Fibroblast of lung (primary cell): ENCODE data around the gene TMPRSS4. TPM values are rescaled to one million over a fixed set of nuclear protein-coding genes. Genes with fewer than 3 reads are reported as not detected.

Source experiments
- DNase-seq, 2 donors: peaks; one replicate each; pipeline versions ENCODE4 v3.0.0 to v3.0.0-alpha.2; 2010; ENCODE audit warnings: low read depth in 2 of 2
- H2AFZ ChIP-seq: 2 replicates; pipeline ENCODE4 v1.5.1; 2012; ENCODE audit warnings: low read length, control low read depth, inconsistent platforms
- H3K27ac ChIP-seq: 2 replicates; pipeline ENCODE4 v1.5.1; 2011; ENCODE audit warnings: low read length, control low read depth; ENCODE audit not compliant: insufficient read depth
- H3K27me3 ChIP-seq: 2 replicates; pipeline ENCODE4 v1.5.1; 2011; ENCODE audit warnings: mild to moderate bottlenecking, low read length; ENCODE audit not compliant: control insufficient read depth, insufficient read depth
- H3K36me3 ChIP-seq: 2 replicates; pipeline ENCODE4 v1.5.1; 2011; ENCODE audit warnings: low read length; ENCODE audit not compliant: control insufficient read depth, insufficient read depth
- H3K4me1 ChIP-seq: 2 replicates; pipeline ENCODE4 v1.5.1; 2011; ENCODE audit warnings: low read length; ENCODE audit not compliant: control insufficient read depth, insufficient read depth; ENCODE audit errors: extremely low read depth
- H3K4me2 ChIP-seq: 2 replicates; pipeline ENCODE4 v1.5.1; 2011; ENCODE audit warnings: low read length, control low read depth; ENCODE audit not compliant: insufficient read depth; ENCODE audit errors: extremely low read depth
- H3K4me3 ChIP-seq, 4 experiments: fragments of 200-600 bp in 1 of 4; sonication (generic) in 1 of 4; replicated peaks in 1 of 4; 2 replicates each; pipeline ENCODE4 v1.5.1; 2011 to 2016; ENCODE audit warnings: low read length in 4 of 4, low read depth in 3 of 4, mild to moderate bottlenecking in 3 of 4, control low read depth in 2 of 4, inconsistent platforms in 1 of 4, mixed read lengths in 1 of 4; ENCODE audit not compliant: insufficient read depth in 1 of 4; ENCODE audit errors: control extremely low read depth in 1 of 4
- H3K79me2 ChIP-seq: 2 replicates; pipeline ENCODE4 v1.5.1; 2012; ENCODE audit warnings: mild to moderate bottlenecking, low read length, inconsistent platforms; ENCODE audit not compliant: control insufficient read depth, insufficient read depth
- H3K9ac ChIP-seq: 2 replicates; pipeline ENCODE4 v1.5.1; 2011; ENCODE audit warnings: mild to moderate bottlenecking, low read length, control low read depth; ENCODE audit not compliant: insufficient read depth
- H3K9me3 ChIP-seq: 2 replicates; pipeline ENCODE4 v1.5.1; 2012; ENCODE audit warnings: low read depth, low read length; ENCODE audit not compliant: control insufficient read depth, insufficient read depth
- H4K20me1 ChIP-seq: 2 replicates; pipeline ENCODE4 v1.5.1; 2011; ENCODE audit warnings: low read length; ENCODE audit not compliant: control insufficient read depth, insufficient read depth; ENCODE audit errors: extremely low read depth
- EZH2 ChIP-seq: IDR thresholded peaks from 2 replicates; pipeline ENCODE4 v1.5.1; 2012; ENCODE audit warnings: low read length, control low read depth, mild to moderate bottlenecking; ENCODE audit errors: missing control alignments
- polyA plus RNA-seq, 2 donors: library from polyadenylated mRNA; depleted of rRNA in 1 of 2; stranded (reverse) in 1 of 2; unstranded in 1 of 2; fragments of >200 nt; gene quantifications; 2 replicates each; pipeline ENCODE4 v1.2.1, GENCODE V29; 2011 to 2012; ENCODE audit warnings: missing spikeins in 1 of 2
- total RNA-seq: library from RNA; depleted of rRNA; stranded (reverse); fragments of >200 nt; gene quantifications from 2 replicates; pipeline ENCODE4 v1.2.1, GENCODE V29; 2014
- TF ChIP-seq, protein P1 (sequence below), 2 donors: IDR thresholded peaks in 1 of 2; conservative IDR thresholded peaks in 1 of 2; 1 replicate in 1 of 2; 2 replicates in 1 of 2; pipeline ENCODE4 v1.5.1; 2011 to 2012; ENCODE audit warnings: low read length in 2 of 2, control low read depth in 1 of 2, inconsistent platforms in 1 of 2, low read depth in 1 of 2, mild to moderate bottlenecking in 1 of 2

The TMPRSS4 gene
- total and polyA plus RNA-seq, 2 donors (not counting 1 experiment from before 2014, with no cell fraction given), result not detected

DNA sequence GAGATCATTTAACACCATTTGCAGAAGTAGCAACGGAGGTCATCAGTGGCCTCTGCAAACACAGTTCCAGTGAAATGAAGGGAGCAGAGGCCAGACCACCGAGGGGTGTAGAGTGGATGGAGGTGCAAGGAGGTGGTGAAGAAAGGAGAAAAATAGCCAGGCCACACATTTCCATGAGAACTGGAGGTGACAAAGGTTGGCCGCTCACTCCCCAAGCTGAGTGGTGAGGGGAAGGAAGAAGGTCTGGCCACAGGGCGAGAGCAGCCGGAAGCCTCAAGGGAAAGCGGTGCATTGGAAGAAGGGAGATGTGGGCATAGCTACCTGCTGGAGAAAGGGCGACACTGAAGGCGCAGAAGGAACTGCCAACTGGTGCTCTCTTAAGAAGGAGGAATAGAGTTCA, 20.1 kb upstream of the TMPRSS4 start:
- H3K27ac ChIP-seq, result no peak overlapping the region
- H3K36me3 ChIP-seq, result no peaks in the 10 kb centered on the region
- no peaks in the 10 kb centered on the region for H3K4me1 ChIP-seq
- H3K9me3 ChIP-seq, result no peaks in the 10 kb centered on the region
- TF ChIP-seq EZH2, result no peak
- TF ChIP-seq, protein P1, sequence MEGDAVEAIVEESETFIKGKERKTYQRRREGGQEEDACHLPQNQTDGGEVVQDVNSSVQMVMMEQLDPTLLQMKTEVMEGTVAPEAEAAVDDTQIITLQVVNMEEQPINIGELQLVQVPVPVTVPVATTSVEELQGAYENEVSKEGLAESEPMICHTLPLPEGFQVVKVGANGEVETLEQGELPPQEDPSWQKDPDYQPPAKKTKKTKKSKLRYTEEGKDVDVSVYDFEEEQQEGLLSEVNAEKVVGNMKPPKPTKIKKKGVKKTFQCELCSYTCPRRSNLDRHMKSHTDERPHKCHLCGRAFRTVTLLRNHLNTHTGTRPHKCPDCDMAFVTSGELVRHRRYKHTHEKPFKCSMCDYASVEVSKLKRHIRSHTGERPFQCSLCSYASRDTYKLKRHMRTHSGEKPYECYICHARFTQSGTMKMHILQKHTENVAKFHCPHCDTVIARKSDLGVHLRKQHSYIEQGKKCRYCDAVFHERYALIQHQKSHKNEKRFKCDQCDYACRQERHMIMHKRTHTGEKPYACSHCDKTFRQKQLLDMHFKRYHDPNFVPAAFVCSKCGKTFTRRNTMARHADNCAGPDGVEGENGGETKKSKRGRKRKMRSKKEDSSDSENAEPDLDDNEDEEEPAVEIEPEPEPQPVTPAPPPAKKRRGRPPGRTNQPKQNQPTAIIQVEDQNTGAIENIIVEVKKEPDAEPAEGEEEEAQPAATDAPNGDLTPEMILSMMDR (conservative IDR thresholded peaks at IDR 0.05 in 1 of 2, IDR thresholded peaks at IDR 0.05 in 1 of 2; ENCODE audit: low read depth in 1 of 2, low read length in 2 of 2), result no peak
- no peak overlapping the region for H2AFZ ChIP-seq
- no peak for DNase-seq
- no peak overlapping the region for H3K4me3 ChIP-seq
- no peak overlapping the region for H3K4me2 ChIP-seq
- no peaks in the 10 kb centered on the region for H4K20me1 ChIP-seq
- H3K9ac ChIP-seq, result no peak overlapping the region
- H3K79me2 ChIP-seq, result no peaks in the 10 kb centered on the region
- no peaks in the 10 kb centered on the region for H3K27me3 ChIP-seq

DNA sequence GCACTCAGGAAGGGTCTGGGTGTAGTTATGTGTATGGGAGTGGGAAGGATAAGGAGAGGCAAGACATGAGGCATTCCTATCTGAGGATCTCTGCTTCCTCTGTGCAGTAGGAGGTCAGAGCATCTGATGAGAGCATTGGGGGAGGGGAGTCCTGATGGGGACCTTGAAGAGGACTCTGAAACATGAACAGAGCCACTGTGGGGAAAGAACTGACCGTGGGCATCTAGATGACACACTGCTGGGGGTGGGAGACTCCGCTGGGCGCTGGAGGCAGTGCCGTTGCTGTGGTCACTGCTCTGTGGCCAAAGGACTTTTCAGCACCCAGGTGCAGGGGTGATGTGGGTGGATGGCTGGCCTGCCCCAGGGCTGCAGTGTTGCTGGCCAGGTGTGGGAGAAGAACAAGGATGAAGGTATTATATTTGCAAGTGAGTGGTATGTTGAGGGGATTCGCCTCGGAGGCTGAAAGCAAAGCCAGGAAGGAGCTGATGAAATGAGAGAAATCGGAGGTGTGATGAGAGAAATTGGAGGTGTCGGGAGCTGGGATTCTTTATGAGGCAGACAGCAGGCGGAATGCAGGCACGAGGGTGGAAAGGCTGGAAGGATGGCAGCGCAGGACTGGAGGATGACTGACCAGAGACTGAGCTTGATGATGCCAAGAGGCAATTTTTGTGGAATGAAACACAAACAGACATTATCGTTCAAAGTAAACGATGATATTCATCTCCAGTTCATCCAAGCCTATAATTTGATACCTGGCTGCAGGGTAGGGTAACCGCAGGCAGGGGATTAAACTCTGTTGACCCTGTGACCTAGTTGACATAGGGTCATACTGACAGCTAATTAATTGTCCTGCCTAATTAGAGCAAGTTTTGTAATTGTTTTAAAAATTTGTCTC, 19.4 kb upstream of the TMPRSS4 start:
- Histone ChIP-seq H3K9me3 (no peaks in the 10 kb centered on the region), H3K27ac (no peak overlapping the region), H2AFZ (no peak overlapping the region), H3K4me1 (no peaks in the 10 kb centered on the region), H3K9ac (no peak overlapping the region), H3K27me3 (no peaks in the 10 kb centered on the region), H3K4me3 (no peak overlapping the region), H3K36me3 (no peaks in the 10 kb centered on the region), H4K20me1 (no peaks in the 10 kb centered on the region), H3K79me2 (no peaks in the 10 kb centered on the region), H3K4me2 (no peak overlapping the region)
- TF ChIP-seq, protein P1 (conservative IDR thresholded peaks at IDR 0.05 in 1 of 2, IDR thresholded peaks at IDR 0.05 in 1 of 2; ENCODE audit: low read depth in 1 of 2, low read length in 2 of 2), result no peak
- TF ChIP-seq EZH2, result no peak
- DNase-seq, result no peak

DNA sequence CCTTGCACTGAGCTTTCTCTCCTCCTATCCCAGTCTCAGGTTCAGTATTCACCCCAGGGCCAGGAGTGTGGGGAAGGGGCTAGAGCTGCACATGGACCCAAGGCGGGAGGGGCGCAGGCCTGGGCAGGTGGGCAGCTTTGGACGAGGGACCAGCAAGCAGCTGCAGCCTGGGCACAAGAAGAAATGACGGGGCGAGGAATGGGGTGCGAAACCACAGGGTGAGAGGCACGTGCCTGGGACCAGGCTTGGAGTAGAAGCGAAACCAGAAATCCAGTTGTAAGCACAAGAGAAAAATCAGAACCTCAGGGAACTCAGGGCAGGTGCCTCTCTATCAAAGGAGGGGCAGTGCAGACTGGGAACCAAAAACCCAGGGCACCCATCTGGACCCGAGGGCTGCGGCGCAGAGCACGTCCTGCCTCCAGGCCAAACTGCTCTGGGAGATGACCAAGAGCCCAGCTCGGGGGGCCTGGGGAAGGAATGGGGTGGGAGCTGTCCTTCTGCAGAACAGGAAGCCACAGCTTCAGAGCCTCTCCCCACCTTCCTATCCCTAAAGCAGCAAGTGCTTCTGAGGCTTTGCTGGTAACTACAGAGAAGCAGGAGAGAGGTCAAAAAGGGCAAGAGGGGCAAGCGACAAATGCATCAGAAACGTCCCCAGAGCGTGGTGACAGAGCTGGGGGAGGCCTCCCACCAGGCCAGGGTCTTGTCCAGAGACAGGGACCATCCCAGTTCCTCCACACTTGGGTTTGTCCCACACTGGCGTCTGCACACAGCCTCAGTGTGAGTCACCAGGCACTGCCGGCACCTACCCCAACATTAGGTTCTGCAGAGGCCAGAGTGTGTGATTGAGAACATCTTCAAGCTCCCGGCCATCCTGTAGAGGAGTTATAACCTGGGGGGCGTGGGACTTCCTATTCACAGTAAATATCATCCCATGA, 18.3 kb upstream of the TMPRSS4 start:
- TF ChIP-seq EZH2, result no peak
- TF ChIP-seq, protein P1 (conservative IDR thresholded peaks at IDR 0.05 in 1 of 2, IDR thresholded peaks at IDR 0.05 in 1 of 2; ENCODE audit: low read depth in 1 of 2, low read length in 2 of 2), result no peak
- Histone ChIP-seq H3K4me1 (no peaks in the 10 kb centered on the region), H3K9me3 (no peaks in the 10 kb centered on the region), H3K36me3 (no peaks in the 10 kb centered on the region), H3K27me3 (no peaks in the 10 kb centered on the region), H3K27ac (no peak overlapping the region), H3K9ac (no peak overlapping the region), H3K4me3 (no peak overlapping the region), H4K20me1 (no peaks in the 10 kb centered on the region), H2AFZ (no peak overlapping the region), H3K79me2 (no peaks in the 10 kb centered on the region), H3K4me2 (no peak overlapping the region)
- DNase-seq, result no peak
